Hematopoietic multipotent progenitor cell treated with erythropoietin and hydrocortisone succinate and interleukin-3 and kit ligand, for 6 days (in vitro differentiated cells): ENCODE measurements around the gene BEAN1.
A peak's percentile ranks its signal among the peaks of the same experiment; 100 is the strongest.

Source experiments
- DNase-seq: peaks from one replicate; pipeline ENCODE4 v3.0.0-alpha.2; 2015

The BEAN1 gene

DNA sequence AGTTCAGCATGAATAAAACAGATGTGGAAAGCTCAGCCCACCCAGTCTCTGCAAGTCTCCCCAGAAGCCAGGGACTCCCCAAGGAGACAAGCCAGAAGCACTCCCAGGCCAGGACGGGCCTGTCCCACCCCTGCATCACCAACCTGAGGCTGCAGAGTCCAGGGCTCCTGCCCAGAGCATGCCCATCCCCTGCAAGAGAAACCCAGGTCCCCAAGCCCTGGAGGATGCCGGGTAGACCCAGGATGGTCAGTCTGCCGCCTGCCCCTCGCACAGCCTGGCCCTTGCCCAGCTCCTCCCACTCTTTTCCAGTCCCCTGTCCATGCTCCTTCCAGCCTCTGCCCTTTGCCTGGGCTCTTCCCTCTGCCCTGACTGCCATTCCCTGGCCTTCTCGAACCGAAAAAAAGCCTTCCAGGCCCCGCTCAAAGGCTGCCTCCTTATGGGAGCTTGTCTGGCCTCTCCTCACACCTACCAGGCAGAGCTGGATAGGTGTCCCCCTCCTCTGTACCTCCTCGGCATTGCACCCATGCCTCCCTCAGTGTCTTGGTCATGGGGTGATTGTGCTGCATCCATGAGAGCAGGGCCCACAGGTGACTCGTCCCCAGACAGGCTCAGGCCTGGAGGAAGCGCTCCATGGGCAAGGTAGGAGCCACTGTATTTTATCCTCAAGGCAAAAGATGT is 44.8 kb downstream of the BEAN1 start:
- no peak for DNase-seq

DNA sequence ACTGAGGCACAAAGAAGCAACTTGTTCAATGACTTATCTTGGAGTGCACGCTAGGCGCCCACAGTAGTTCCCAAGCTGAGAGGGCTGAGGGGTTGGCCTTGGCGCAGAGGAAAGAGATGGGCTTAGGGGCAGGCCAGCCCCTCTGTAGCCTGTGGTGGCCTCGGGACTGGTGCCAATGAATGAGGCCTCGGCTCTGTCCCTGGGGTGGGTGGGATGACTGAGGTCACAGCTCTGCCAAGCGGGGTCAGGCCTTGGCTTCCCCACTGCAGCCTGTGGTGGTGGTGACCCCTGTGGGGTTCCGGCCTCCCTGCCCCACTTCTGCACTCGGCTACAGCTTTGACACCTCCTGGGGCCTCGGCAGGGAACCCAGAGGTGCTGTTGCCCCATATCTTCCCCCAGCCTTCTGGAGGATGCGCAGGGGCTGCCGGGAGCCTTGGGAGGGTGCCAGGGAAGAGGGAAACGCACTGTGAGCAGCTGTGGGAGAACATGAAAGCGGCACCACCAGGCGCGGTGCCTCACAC is 46.0 kb downstream of the BEAN1 start:
- DNase-seq: no peak

GRCh38 chr16:66473654-66474519 is 46.8 kb downstream of the BEAN1 start:
- DNase-seq: no peak

GRCh38 chr16:66474750-66475199 is 47.7 kb downstream of the BEAN1 start:
- DNase-seq: peak; percentile 25

- DNase-seq: no peak
These were observed 48.1 kb downstream of the BEAN1 start for GRCh38 chr16:66475232-66475631.

DNA sequence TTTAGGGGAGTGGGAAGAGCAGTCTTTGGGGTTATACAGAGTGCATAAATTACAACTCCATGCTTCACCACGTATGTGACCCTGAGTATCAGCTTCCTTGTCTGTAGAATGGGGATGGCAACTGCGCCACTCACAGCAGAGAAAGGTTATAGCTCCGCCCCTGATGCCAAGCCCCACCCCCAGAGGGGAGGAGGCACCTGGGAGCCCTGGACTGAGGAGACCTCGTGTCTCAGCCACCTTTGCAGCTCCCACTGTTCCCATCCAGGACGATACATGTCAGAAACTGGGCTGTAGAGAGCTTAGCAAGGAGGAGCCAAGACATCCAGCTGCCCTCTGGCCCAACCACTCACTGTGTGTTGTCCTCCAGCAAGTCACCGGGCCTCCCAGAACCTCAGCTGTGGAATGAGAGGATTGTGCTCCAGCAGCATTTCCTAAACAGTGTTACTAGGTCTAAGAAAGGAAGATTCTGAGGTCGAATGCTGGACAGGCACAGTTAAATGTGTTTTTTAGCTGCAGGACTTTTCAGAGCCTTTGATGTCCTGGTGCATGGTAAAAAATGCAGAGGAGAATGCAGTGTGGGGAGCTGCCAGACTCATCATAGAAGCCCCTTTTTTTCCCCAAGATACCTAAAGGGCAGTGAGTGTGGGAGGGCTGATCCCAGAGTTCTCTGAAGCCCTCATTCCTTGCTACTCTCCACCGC is 49.4 kb downstream of the BEAN1 start:
- DNase-seq: peak; percentile 32

DNA sequence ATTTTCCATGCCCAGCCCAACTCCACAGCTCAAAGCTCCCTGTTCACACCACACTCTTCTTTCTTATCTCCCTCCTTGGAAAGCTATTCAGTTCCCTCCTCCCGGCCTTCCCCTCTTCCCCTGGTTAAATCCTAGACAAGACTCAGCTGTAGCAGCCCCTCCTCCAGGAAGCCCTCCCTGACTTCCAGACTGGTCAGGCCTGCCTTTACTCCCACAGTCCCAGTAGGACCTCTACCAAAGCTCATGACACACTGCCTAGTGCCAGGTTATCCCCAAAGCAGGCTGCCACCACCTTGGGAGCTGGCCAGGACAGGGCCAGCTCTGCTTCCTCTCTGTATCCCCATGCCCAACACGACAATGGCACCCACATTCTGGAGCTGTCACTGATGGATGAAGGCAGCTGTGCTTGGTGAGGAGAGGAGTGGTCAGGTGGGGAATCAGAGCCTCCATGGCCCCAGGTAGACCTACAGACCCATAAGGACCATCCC is 50.0 kb downstream of the BEAN1 start:
- DNase-seq: no peak

DNA sequence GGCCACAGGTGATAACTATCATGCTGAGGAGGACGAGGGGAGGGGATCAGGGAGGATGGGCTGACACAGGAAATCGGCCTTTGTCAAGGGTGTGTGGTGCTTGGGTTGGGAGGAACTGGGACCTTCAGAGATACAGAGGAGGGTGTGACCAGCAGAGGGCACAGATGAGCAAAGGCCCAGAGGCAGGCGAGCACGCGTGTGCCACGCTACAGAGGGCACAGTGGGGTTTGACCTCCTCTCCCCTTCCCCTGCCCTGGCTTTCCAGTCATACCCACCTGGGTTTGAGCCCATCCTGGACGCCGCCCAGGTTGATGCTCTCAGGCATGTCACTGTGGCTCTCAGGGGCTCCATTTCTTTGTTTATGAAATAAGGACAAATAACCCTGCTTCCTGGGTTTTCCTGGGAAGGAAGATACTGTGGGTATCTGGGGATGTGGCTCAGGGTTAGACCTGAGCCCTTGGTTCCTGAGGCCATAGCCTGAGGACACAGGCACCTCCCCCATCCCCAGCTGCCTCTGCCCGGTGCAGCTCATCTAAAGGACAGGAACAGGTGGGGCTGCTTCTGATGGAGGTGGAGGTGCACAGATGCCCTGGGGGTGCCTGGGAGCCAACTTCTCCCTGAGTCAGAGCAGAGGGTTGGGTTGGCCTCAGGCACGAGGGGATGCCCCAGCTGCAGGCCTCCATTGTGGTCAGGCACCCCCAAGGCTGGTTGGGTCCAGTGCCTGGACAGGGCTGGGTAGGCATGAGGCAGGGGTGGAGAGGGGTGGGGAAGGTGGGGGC is 51.8 kb downstream of the BEAN1 start:
- peak; percentile 91 for DNase-seq

DNA sequence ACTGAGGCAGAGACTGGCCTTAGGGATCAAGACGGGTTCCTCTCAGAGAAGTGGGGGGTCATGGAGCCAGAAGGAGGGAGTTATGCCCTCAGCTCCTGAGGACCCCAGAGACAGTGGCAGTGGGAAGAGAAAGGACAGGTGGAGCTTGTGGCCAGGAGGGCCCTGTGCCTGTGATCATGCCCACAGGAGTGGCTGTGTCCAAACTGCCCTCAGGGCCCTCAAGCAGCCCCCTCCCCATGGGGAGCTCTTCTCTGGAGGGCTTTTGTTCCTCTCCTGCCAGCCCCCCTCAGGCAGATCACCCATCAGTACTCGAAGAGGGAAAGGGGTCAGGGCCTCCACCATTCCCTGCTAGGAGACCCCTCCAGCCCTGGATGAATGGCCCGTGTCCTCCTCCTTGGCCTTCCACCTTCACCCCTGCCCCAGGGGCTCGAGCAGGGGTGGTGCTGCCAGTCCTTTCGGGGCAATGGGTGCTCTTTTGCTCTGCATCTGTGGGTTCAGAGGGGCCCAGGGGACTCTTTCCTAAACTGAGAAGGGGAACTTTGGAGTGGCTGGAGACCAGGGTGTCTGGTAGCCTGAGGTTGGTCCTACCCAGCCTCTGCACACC is 52.7 kb downstream of the BEAN1 start:
- DNase-seq: no peak

GRCh38 chr16:66480265-66481080 is 53.4 kb downstream of the BEAN1 start:
- no peak for DNase-seq

GRCh38 chr16:66481081-66481942 is 54.2 kb downstream of the BEAN1 start:
- DNase-seq: no peak

DNA sequence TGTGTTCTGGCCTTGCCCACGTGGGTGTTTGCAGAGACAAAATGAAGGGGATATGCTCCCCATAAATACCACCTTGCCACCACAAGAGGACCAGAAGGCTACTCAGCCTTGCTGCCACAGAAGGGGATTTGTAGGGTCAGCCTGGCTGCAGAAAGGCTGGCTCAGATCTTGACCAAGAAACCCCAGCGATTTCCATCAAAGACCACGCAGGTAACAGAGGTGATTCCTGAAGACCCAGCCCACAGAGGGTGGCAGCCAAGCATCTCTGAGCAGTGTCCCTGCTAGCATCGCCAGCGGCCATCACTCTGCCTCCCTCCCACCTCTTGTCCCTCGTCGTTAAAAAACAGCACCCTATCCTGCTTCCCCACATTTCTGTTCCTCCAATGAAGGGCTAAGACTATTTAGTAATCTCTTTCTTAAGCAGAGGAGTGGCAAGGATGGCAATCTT is 54.9 kb downstream of the BEAN1 start:
- DNase-seq: no peak

GRCh38 chr16:66483689-66484452 is 56.8 kb downstream of the BEAN1 start:
- DNase-seq: peak; percentile 78

DNA sequence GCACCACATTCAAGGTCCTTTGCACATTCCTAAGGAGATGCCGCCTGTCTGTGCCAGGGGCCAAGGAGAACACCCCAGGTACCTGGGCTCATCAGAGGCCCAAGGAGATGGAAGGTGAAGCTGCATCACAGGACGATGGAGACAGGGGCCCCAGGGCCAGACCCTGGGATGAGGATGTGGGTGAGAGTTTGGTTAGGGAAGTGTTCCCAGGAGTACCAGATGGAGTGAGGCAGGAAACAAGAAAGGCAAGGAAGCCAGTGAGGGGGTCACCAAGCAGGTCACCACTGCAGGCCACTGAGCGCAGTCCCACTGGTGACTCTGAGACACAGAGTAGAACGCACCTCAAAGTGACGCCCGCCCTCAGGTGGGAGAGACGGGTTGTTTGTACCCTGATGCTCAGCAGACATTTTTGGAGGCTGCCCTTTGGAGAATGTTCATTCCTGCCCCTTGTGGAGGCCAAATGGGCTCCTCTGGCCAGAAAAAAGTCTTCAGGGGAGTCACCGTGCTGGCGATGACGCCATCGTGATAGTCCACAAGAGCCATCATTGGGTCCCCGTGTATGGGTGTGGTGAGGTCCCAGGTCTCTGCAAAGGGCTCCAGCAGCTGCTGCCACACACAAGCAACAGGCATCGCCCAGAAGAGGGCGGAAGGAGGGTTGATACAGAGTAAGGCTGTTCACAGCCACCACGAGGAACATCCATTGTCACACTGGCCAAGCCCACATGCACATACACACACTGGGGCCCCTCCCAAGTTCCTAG is 57.5 kb downstream of the BEAN1 start:
- no peak for DNase-seq

DNA sequence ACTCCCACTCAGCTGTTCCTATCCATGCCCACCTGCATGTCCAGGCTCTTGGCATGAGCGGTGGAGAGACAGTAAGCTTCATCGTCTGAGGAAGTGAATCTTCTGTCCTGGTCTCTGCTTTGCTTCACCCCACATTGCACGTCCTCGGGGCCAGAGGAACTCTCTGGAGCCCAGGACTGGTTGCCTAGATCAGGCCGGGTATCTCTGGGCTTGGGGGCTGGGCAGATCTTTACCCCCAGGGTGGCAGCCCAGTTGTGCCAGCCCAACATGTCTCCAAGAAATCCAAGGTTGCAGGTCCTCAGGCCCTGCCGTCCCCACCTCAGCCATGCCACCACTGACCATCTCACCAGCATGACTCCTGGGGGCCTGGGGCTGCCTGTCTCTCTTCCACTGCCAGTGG is 58.3 kb downstream of the BEAN1 start:
- DNase-seq: no peak

GRCh38 chr16:66486199-66486772 is 59.2 kb downstream of the BEAN1 start:
- DNase-seq: no peak

- DNase-seq: peak; percentile 49
These were observed 59.9 kb downstream of the BEAN1 start for GRCh38 chr16:66486773-66487579.
